Progenitor cell of endocrine pancreas (in vitro differentiated cells): ENCODE data around the gene TCF12. TPM values are rescaled to one million over a fixed set of nuclear protein-coding genes. Genes with fewer than 3 reads are reported as not detected.
A peak's percentile ranks its signal among the peaks of the same experiment; 100 is the strongest.

Source experiments
- DNase-seq: peaks from one replicate; pipeline ENCODE4 v3.0.0; 2021; ENCODE audit warnings: low spot score; ENCODE audit not compliant: unreplicated experiment
- H3K27ac Mint-ChIP-seq: 2 replicates; pipeline ENCODE4 v1.8.0; 2021; ENCODE audit warnings: mild to moderate bottlenecking, moderate library complexity, mixed read lengths
- H3K27me3 Mint-ChIP-seq: 2 replicates; pipeline ENCODE4 v1.8.0; 2021; ENCODE audit warnings: mixed read lengths
- H3K36me3 Mint-ChIP-seq: 2 replicates; pipeline ENCODE4 v1.8.0; 2022; ENCODE audit warnings: mixed read lengths; ENCODE audit not compliant: insufficient read depth
- H3K4me1 Mint-ChIP-seq: 2 replicates; pipeline ENCODE4 v1.8.0; 2021; ENCODE audit warnings: low read depth, mixed read lengths
- H3K4me3 Mint-ChIP-seq: 2 replicates; pipeline ENCODE4 v1.8.0; 2021; ENCODE audit warnings: low read depth, mild to moderate bottlenecking, moderate library complexity, mixed read lengths
- H3K9me3 Mint-ChIP-seq: 2 replicates; pipeline ENCODE4 v1.8.0; 2021; ENCODE audit warnings: low read depth, mixed read lengths
- CTCF ChIP-seq: fragments of 200-600 bp; sonication (generic); IDR thresholded peaks from one replicate; pipeline ENCODE4 v1.5.0; 2021; ENCODE audit warnings: antibody characterized with exemption, mild to moderate bottlenecking; ENCODE audit not compliant: unreplicated experiment
- total RNA-seq: library from RNA; stranded (reverse); gene quantifications from 2 replicates; pipeline ENCODE4 v1.2.1, GENCODE V29; 2021

Gene TCF12
- total RNA-seq, 1 donor from 2014 or later, result 164 TPM

- Mint-ChIP-seq H3K27ac (no peak overlapping the region), H3K9me3 (no peaks in the 10 kb centered on the region), H3K4me1 (peaks cover 12% of the 10 kb centered on the region), H3K36me3 (peaks cover 17% of the 10 kb centered on the region), H3K27me3 (no peaks in the 10 kb centered on the region), H3K4me3 (no peak overlapping the region)
- no peak for DNase-seq
- TF ChIP-seq CTCF, result no peak
These were observed 345.1 kb downstream of the TCF12 start for GRCh38 chr15:57263520-57263919.

- Mint-ChIP-seq H3K4me1 (no peaks in the 10 kb centered on the region), H3K27me3 (no peaks in the 10 kb centered on the region), H3K9me3 (peaks cover 4% of the 10 kb centered on the region), H3K36me3 (peaks cover 39% of the 10 kb centered on the region), H3K27ac (no peak overlapping the region), H3K4me3 (no peak overlapping the region)
- DNase-seq, result no peak
- no peak for TF ChIP-seq CTCF
These were observed 354.4 kb downstream of the TCF12 start for GRCh38 chr15:57272771-57273357.

- no peak for DNase-seq
- TF ChIP-seq CTCF, result no peak
- Mint-ChIP-seq H3K4me1 (no peaks in the 10 kb centered on the region), H3K36me3 (peaks cover 40% of the 10 kb centered on the region), H3K27ac (no peak overlapping the region), H3K9me3 (peaks cover 4% of the 10 kb centered on the region), H3K4me3 (no peak overlapping the region), H3K27me3 (no peaks in the 10 kb centered on the region)
These were observed 355.0 kb downstream of the TCF12 start for GRCh38 chr15:57273402-57273801.

- TF ChIP-seq CTCF, result no peak
- H3K4me3 Mint-ChIP-seq, result no peak overlapping the region
- peak overlapping the region; percentile 50 for H3K27ac Mint-ChIP-seq
- no peaks in the 10 kb centered on the region for H3K9me3 Mint-ChIP-seq
- peaks cover 40% of the 10 kb centered on the region for H3K36me3 Mint-ChIP-seq
- no peaks in the 10 kb centered on the region for H3K27me3 Mint-ChIP-seq
- no peaks in the 10 kb centered on the region for H3K4me1 Mint-ChIP-seq
- DNase-seq, result no peak
These were observed 360.0 kb downstream of the TCF12 start for GRCh38 chr15:57278439-57278838.

GRCh38 chr15:57280464-57280863 lies 362.0 kb downstream of the TCF12 start:
- no peak for TF ChIP-seq CTCF
- no peak overlapping the region for H3K4me3 Mint-ChIP-seq
- H3K27ac Mint-ChIP-seq, result no peak overlapping the region
- peaks cover 37% of the 10 kb centered on the region for H3K36me3 Mint-ChIP-seq
- no peaks in the 10 kb centered on the region for H3K9me3 Mint-ChIP-seq
- no peaks in the 10 kb centered on the region for H3K4me1 Mint-ChIP-seq
- H3K27me3 Mint-ChIP-seq, result no peaks in the 10 kb centered on the region
- DNase-seq, result no peak
